HG03469 (cell line): ENCODE measurements around the gene DBF4B.

Experiments used
- ATAC-seq: cut with Tn5 transposase; IDR thresholded peaks from one replicate; pipeline ENCODE4 v1.9.1; 2021; ENCODE audit warnings: mild to moderate bottlenecking, moderate library complexity, moderate number of reproducible peaks; ENCODE audit not compliant: unreplicated experiment

Gene DBF4B

DNA sequence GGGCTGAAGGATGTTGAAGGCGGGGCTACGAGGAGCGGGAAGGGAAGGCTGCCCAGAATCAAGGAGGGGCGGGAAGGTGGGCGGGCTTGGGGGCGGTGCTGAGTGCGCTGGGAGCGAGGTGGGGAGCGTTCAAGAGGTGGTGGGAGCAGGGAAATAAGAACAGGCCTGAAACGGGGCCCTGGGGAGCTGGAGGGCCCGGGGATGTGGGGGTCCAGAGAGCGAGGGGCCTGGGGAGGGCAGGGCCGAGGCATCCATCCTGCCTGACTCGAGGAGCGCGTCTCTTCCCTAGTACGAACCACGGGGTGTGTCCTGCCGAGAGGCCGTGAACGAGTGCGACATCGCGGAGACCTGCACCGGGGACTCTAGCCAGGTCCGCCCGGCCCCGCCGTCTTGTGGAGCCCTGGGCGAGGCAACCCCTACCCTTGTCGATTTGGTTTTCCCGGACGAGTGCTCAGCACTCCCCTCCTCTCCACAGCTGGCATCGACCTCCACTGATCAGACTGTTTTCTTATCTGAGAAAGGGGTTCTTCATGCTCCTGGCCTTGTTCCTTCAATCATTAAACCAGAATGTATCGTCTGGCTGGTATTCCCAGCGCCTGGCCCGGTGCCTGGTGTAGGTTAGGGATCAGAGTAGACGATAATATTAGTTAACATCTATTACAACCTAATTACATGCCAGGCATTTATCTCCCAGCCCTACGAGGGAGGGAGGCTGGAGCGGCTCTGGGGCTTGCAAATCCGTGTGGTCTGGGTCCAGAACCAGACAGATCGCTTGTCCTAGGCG, 67.6 kb downstream of the DBF4B start:
- ATAC-seq, result no peak

DNA sequence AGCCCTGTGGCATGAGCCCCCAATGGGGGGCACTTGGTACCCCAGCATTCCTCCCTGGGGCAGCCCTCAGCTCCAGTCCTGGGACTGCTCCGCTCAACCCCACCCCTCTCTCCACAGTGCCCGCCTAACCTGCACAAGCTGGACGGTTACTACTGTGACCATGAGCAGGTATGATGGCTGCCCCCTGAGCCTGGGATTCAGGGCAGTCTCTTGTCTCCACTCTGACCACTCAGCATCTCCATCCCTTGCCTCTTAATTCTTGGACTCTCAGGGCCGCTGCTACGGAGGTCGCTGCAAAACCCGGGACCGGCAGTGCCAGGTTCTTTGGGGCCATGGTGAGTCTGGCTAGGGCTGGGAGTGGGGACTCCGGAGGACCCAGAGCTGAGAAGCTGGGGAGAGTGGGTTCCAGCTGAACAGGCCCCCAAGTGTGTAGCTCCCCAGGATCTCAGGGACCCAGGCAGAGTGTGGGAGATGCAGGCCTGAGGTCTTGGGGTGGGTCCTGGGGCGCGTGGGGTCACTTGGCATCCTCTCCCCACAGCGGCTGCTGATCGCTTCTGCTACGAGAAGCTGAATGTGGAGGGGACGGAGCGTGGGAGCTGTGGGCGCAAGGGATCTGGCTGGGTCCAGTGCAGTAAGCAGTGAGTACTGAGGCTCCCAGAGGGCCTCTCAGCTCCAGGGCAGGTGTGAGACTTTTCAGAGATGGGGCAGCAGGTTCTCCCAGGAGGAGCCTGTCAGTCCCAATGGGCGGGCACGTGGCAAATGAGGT, 68.3 kb downstream of the DBF4B start:
- ATAC-seq, result no peak

DNA sequence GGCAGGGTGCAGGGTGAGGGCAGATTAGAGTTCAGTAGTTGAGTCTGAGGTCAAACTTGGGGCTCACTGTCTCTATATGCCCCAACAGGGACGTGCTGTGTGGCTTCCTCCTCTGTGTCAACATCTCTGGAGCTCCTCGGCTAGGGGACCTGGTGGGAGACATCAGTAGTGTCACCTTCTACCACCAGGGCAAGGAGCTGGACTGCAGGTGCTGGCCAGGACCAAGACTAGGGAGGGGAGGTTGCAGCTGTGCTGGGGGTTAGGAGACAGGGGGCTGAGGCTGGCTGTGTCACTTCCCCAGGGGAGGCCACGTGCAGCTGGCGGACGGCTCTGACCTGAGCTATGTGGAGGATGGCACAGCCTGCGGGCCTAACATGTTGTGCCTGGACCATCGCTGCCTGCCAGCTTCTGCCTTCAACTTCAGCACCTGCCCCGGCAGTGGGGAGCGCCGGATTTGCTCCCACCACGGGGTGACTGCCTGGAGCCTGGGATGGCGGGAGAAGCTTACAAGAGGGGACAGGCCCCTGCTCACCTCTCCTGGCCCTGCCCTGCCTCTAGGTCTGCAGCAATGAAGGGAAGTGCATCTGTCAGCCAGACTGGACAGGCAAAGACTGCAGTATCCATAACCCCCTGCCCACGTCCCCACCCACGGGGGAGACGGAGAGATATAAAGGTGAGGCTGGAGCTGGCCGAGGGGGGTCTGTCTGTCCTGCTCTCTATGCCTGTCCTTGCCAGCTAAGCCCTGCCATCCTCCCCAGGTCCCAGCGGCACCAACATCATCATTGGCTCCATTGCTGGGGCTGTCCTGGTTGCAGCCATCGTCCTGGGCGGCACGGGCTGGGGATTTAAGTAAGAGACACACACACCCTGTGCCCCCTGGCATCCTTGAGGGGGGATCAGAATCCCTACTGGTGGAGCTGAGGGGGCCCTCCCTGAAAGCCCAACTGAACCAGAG, 69.2 kb downstream of the DBF4B start:
- no peak for ATAC-seq

DNA sequence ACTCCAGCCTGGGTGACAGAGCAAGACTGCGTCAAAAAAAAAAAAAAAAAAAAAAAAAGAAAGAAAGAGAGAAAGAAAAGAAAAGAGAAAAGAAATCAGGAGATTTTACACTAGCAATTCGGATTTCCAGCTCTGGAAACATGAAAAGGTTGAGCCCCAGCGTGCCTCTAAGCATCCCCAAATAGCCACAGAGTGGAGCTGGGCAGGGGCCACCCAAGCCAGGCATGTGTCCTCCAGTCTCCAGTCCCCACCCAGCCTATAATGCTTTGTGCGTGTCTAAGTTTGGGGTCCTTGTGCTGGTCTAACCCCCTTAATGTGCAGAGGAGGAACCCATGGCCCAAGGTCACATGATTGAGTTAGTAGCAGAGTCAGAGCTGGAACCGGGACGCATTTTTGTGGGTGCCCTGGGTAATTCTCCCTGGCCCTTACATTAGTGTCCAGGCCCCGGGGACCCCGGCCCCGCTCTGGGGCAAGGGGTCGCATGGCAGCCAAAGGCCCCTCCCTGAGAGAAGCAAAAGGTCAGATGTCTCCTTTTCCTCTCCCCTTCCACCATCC, 70.3 kb downstream of the DBF4B start:
- no peak for ATAC-seq

GRCh38 chr17:44779211-44780025, 71.0 kb downstream of the DBF4B start:
- no peak for ATAC-seq

DNA sequence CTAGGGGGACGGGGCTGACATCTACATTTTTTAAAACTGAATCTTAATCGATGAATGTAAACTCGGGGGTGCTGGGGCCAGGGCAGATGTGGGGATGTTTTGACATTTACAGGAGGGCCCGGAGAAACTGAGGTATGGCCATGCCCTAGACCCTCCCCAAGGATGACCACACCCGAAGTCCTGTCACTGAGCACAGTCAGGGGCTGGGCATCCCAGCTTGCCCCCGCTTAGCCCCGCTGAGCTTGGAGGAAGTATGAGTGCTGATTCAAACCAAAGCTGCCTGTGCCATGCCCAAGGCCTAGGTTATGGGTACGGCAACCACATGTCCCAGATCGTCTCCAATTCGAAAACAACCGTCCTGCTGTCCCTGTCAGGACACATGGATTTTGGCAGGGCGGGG, 71.7 kb downstream of the DBF4B start:
- ATAC-seq, result no peak

DNA sequence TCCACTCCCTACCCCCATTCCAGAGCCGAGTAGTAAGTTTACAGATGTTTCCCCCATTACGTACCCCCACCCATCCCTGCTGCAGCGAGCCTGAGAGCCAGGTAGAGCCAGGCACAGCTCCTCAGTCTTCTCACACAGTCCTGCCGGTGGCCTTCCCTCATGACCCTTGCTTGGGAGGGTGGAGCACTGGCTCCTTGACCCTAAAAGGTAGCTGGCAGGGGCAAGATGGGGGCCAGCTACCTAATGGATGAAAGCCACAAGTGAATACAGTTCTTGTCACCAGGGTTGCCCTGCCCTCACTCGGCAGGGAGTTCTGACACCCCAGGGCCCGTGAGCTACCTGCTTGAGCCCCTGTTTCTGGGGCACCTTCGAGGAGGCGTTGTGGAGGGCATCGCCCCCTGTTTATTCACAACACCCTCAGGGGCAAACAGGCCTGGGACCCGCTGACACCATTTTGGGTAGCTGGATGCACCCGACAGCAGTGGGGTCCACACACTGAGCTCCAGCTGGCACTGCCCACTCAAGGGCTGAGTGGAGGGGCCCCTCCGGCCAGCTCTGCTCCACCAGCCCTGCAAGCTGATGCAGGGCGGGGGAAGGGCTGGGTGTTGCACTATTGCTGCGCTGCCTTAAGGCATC, 72.5 kb downstream of the DBF4B start:
- no peak for ATAC-seq

DNA sequence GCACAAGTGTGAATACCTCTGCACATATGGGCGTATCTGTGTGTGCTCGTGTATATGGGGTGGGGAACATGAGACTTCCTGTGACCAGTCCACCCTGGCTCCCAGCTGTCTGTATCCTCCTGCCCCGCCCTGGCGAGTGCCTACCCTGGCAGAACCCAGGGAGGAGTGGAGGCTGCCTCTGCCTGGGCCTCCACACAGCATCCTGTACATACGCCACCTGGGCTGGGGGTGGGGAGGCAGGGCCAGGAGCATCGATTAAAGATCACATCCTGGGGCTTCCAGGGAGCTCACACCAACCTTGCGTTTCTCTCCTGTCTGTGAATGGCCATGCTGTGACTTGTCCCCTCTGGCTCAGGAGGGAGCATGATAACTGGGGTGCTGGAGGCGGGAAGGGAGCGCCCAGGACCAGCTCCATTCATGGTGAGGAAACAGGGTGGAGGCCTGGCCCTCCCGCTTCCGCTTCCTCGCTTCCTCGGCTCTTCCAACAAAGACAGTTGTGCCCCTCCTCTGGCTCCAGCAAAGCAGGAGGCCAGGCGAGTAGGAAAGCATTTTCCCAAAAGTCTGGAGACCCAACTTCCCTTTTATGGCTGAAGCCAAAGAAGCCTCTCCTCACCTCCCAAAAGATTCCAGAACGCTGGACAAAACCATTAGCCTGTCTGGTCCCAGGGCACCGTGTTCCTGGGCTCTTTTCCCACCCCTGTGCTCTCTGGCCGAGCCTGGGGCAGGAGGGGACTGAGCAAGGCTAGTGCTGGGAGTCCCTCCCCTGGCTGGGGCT, 73.3 kb downstream of the DBF4B start:
- no peak for ATAC-seq

GRCh38 chr17:44782326-44782850, 73.9 kb downstream of the DBF4B start:
- ATAC-seq, result no peak

- ATAC-seq, result no peak
These were observed 77.5 kb downstream of the DBF4B start for GRCh38 chr17:44785921-44786320.

- no peak for ATAC-seq
These were observed 78.2 kb downstream of the DBF4B start for GRCh38 chr17:44786551-44787081.

GRCh38 chr17:44787271-44787940, 78.9 kb downstream of the DBF4B start:
- ATAC-seq, result no peak

DNA sequence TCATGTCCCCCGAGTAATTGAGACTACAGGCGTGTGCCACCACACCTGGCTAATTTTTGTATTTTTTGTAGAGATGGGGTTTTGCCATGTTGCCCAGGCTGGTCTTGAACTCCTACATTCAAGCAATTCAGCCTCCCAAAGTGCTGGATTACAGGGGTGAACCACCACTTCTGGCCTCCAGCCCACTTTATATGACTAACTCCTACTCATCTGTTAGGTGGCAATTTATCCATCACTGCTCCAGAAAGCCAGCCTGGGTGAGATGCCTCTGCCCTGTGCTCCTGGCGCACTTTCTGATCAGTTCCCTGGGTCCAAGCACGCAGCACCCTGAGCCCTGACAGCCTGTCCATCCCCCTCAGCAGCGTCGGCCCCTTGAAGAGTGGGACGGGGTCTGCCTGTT, 79.7 kb downstream of the DBF4B start:
- no peak for ATAC-seq

DNA sequence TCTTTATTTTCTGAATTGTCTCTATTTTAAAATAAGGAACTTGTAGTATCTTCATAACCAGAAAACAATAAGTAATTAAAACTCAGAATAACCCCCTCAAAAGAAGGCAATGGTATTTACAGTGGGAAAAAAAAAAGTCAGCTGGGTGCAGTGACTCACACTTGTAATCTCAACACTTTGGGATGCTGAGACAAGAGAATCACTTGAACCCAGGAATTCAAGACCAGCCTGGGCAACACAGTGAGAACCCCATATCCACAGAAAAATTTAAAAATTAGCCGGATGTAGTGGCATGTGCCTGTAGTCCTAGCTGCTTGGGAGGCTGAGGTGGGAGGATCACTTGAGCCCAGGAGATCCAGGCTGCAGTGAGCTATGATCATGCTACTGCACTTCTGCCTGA, 83.8 kb downstream of the DBF4B start:
- ATAC-seq, result no peak

DNA sequence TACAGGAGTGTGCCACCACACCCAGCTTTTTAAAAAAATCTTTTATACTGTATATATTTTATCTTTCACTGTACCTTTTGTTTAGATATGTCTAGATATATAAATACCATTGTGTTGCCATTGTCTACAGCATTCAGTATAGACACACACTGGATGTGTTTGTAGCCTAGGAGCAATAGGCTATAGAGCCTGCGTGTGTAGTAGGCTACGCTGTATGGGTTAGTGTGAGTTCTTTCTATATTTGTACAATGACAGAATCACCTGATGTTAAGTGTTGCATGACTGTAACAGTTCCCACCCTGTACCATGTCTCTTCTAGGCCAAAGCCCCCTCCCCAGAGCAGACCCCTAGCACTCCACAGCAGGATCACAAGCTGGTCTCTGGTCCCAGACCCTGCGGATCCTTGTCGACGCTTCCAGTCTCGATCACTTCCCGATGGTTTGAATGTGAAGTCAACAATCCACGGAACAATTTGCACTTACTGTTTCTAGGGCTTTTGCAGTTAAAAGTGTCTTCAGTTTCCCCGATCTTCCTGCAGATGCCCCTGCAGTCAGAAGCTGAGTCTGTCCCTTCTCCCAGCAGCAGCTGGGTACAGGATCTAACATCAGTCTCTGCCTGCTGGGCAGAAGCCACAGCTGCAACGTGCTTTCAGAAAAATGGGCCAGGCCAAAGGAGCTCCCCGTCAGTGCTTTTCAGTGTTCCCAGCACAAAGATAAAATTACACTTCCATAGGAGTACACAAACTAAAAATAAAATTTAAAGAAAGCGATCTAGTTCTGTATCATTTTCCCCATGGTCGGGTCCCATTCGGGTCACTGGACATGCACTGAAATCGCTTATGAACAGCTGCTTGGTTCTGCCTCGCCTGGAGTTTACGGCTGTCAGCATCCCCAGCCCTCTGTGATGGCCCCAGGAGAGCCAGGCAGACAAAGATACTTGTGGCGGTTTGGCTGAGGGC, 85.7 kb downstream of the DBF4B start:
- no peak for ATAC-seq

GRCh38 chr17:44794851-44795413, 86.5 kb downstream of the DBF4B start:
- ATAC-seq, result no peak
